H1 (cell line): Measurements from ENCODE around the gene RCE1. TPM values are rescaled to one million over a fixed set of nuclear protein-coding genes. Genes with fewer than 3 reads are reported as not detected.
A peak's percentile ranks its signal among the peaks of the same experiment; 100 is the strongest.

Source experiments
- CTCF ChIA-PET: fragments of 300-600 bp; sonication (Branson Sonifier 250); formaldehyde crosslinking; loops from one replicate; lab custom pipeline; 2021; ENCODE audit not compliant: partially characterized antibody; lab: Charles Lee
- POLR2A ChIA-PET: fragments of 300-600 bp; sonication (Branson Sonifier 250); formaldehyde crosslinking; loops from one replicate; lab custom pipeline; 2021; ENCODE audit warnings: inconsistent platforms; ENCODE audit not compliant: partially characterized antibody; lab: Charles Lee
- DNase-seq, 2 experiments: peaks; one replicate each; pipeline versions ENCODE4 v3.0.0 to v3.0.0-alpha.2; 2010 to 2022; ENCODE audit warnings: low spot score in 2 of 2, low read depth in 1 of 2, mixed read lengths in 1 of 2
- FAIRE-seq: peaks from 2 replicates; lab custom pipeline; 2011; peaks lifted over from hg19 to GRCh38; lab: Jason Lieb, UNC
- H2AFZ ChIP-seq: 2 replicates; pipeline ENCODE4 v1.8.1; 2012; ENCODE audit warnings: low read length, inconsistent platforms
- H2AK5ac ChIP-seq: 2 replicates; pipeline ENCODE4 v1.6.1; 2013; ENCODE audit warnings: low read depth, low read length
- H2BK120ac ChIP-seq: replicated peaks from 2 replicates; pipeline ENCODE3; 2013; ENCODE audit warnings: low read depth, low read length, inconsistent platforms
- H2BK12ac ChIP-seq: 2 replicates; pipeline ENCODE4 v1.6.1; 2013; ENCODE audit warnings: low read depth, low read length
- H2BK15ac ChIP-seq: 2 replicates; pipeline ENCODE4 v1.6.1; 2013; ENCODE audit warnings: low read length
- H2BK20ac ChIP-seq: 2 replicates; pipeline ENCODE4 v1.6.1; 2013; ENCODE audit warnings: low read length
- H2BK5ac ChIP-seq: 2 replicates; pipeline ENCODE4 v1.6.1; 2013; ENCODE audit warnings: low read depth, low read length
- H3K14ac ChIP-seq: 2 replicates; pipeline ENCODE4 v1.6.1; 2013; ENCODE audit warnings: inconsistent platforms; ENCODE audit not compliant: insufficient read length
- H3K18ac ChIP-seq: 2 replicates; pipeline ENCODE4 v1.6.1; 2013; ENCODE audit warnings: low read length; ENCODE audit errors: extremely low read depth
- H3K23ac ChIP-seq: 2 replicates; pipeline ENCODE4 v1.6.1; 2013; ENCODE audit warnings: inconsistent platforms; ENCODE audit not compliant: insufficient read length
- H3K23me2 ChIP-seq: 2 replicates; pipeline ENCODE4 v1.6.1; 2013; ENCODE audit warnings: low read depth, low read length
- H3K27ac ChIP-seq: 2 replicates; pipeline ENCODE4 v1.6.1; 2011; ENCODE audit warnings: low read depth, low read length, inconsistent platforms
- H3K27me3 ChIP-seq, 4 experiments: replicated peaks in 1 of 4; 1 replicate in 1 of 4; 2 replicates in 3 of 4; pipeline versions ENCODE4 v1.6.1 to v1.8.1; 2011 to 2013; ENCODE audit warnings: low read length in 3 of 4, mild to moderate bottlenecking in 3 of 4, inconsistent platforms in 2 of 4, mixed read lengths in 2 of 4, moderate library complexity in 1 of 4; ENCODE audit not compliant: control insufficient read depth in 3 of 4, insufficient read depth in 3 of 4; ENCODE audit errors: extremely low read depth in 1 of 4
- H3K36me3 ChIP-seq, 4 experiments: 2 replicates each; pipeline versions ENCODE4 v1.6.1 to v1.8.1; 2011 to 2013; ENCODE audit warnings: mild to moderate bottlenecking in 4 of 4, low read length in 3 of 4, moderate library complexity in 2 of 4, control low read depth in 1 of 4, inconsistent platforms in 1 of 4; ENCODE audit not compliant: insufficient read depth in 4 of 4, control insufficient read depth in 2 of 4
- H3K4ac ChIP-seq: replicated peaks from 2 replicates; pipeline ENCODE3; 2013; ENCODE audit warnings: low read length, low read depth, mixed read lengths, inconsistent platforms; ENCODE audit not compliant: insufficient read length
- H3K4me1 ChIP-seq, 4 experiments: replicated peaks in 1 of 4; 1 replicate in 1 of 4; 2 replicates in 3 of 4; pipeline versions ENCODE4 v1.6.1 to v1.8.1; 2011 to 2013; ENCODE audit warnings: low read length in 3 of 4, inconsistent platforms in 2 of 4, mixed read lengths in 1 of 4; ENCODE audit not compliant: insufficient read depth in 4 of 4, control insufficient read depth in 3 of 4
- H3K4me2 ChIP-seq, 2 experiments: 2 replicates each; pipeline versions ENCODE4 v1.6.1 to v1.8.1; 2011 to 2013; ENCODE audit warnings: low read depth in 2 of 2, low read length in 2 of 2, control low read depth in 1 of 2, inconsistent platforms in 1 of 2, mild to moderate bottlenecking in 1 of 2; ENCODE audit not compliant: insufficient read depth in 1 of 2
- H3K4me3 ChIP-seq, 4 experiments: fragments of 200-600, 300-600 bp in 1 of 4; sonication (generic), shearing (Covaris generic), sonication (Bioruptor Twin) in 1 of 4; 2 replicates each; pipeline versions ENCODE4 v1.5.1 to v1.8.1; 2011 to 2016; ENCODE audit warnings: low read length in 4 of 4, low read depth in 3 of 4, control low read depth in 2 of 4, inconsistent platforms in 2 of 4, mild to moderate bottlenecking in 2 of 4, mixed read lengths in 1 of 4, moderate library complexity in 1 of 4; ENCODE audit not compliant: insufficient read depth in 2 of 4; ENCODE audit errors: extremely low read depth in 1 of 4
- H3K56ac ChIP-seq: replicated peaks from 2 replicates; pipeline ENCODE3; 2013; ENCODE audit warnings: low read depth, mild to moderate bottlenecking, mixed read lengths, low read length, inconsistent platforms; ENCODE audit not compliant: insufficient read length
- H3K79me1 ChIP-seq: 2 replicates; pipeline ENCODE4 v1.6.1; 2013; ENCODE audit warnings: low read depth, low read length, control low read depth
- H3K79me2 ChIP-seq, 2 experiments: 2 replicates each; pipeline versions ENCODE4 v1.6.1 to v1.8.1; 2012 to 2013; ENCODE audit warnings: low read length in 2 of 2, mild to moderate bottlenecking in 2 of 2, inconsistent platforms in 1 of 2; ENCODE audit not compliant: insufficient read depth in 2 of 2, control insufficient read depth in 1 of 2
- H3K9ac ChIP-seq, 4 experiments: replicated peaks in 1 of 4; 1 replicate in 1 of 4; 2 replicates in 3 of 4; pipeline versions ENCODE4 v1.6.1 to v1.8.1; 2011 to 2013; ENCODE audit warnings: low read depth in 3 of 4, low read length in 3 of 4, control low read depth in 2 of 4, mild to moderate bottlenecking in 2 of 4, moderate library complexity in 2 of 4, inconsistent platforms in 1 of 4; ENCODE audit errors: extremely low read depth in 1 of 4
- H3K9me3 ChIP-seq, 2 experiments: 2 replicates each; pipeline versions ENCODE4 v1.6.1 to v1.8.1; 2012 to 2013; ENCODE audit warnings: mild to moderate bottlenecking in 2 of 2, moderate library complexity in 2 of 2, control low read depth in 1 of 2, inconsistent platforms in 1 of 2, low read depth in 1 of 2, low read length in 1 of 2, mixed read lengths in 1 of 2; ENCODE audit not compliant: insufficient read depth in 2 of 2
- H4K20me1 ChIP-seq, 2 experiments: replicated peaks in 1 of 2; 2 replicates each; pipeline versions ENCODE3 to v1.8.1; 2011 to 2013; ENCODE audit warnings: inconsistent platforms in 2 of 2, low read length in 2 of 2, mild to moderate bottlenecking in 1 of 2; ENCODE audit not compliant: insufficient read depth in 2 of 2, control insufficient read depth in 1 of 2
- H4K5ac ChIP-seq: 2 replicates; pipeline ENCODE4 v1.6.1; 2013; ENCODE audit warnings: low read length, low read depth, mixed read lengths, inconsistent platforms; ENCODE audit not compliant: insufficient read length
- H4K8ac ChIP-seq: 2 replicates; pipeline ENCODE4 v1.8.0; 2013; ENCODE audit warnings: mild to moderate bottlenecking, moderate library complexity, low read length, inconsistent platforms; ENCODE audit not compliant: insufficient read depth; ENCODE audit errors: extremely low read depth
- H4K91ac ChIP-seq: replicated peaks from 2 replicates; pipeline ENCODE3; 2013; ENCODE audit warnings: low read length, mixed read lengths, inconsistent platforms; ENCODE audit not compliant: insufficient read length
- CREB1 ChIP-seq: IDR thresholded peaks from 2 replicates; pipeline ENCODE4 v1.6.1; 2012; ENCODE audit warnings: inconsistent platforms
- EP300 ChIP-seq, 2 experiments: IDR thresholded peaks; 1 replicate in 1 of 2; 2 replicates in 1 of 2; pipeline ENCODE4 v1.6.1; 2011 to 2012; ENCODE audit warnings: low read depth in 2 of 2, low read length in 2 of 2, mild to moderate bottlenecking in 2 of 2, borderline replicate concordance in 1 of 2, inconsistent platforms in 1 of 2, moderate library complexity in 1 of 2
- GTF2F1 ChIP-seq: IDR thresholded peaks from 2 replicates; pipeline ENCODE4 v1.6.1; 2012; ENCODE audit warnings: low read depth, low read length, improper control_type of control experiment, borderline replicate concordance
- RBBP5 ChIP-seq: IDR thresholded peaks from 2 replicates; pipeline ENCODE4 v1.7.1; 2012; ENCODE audit warnings: low read depth, mild to moderate bottlenecking, inconsistent platforms, low read length, moderate library complexity, borderline replicate concordance
- SP4 ChIP-seq: IDR thresholded peaks from 2 replicates; pipeline ENCODE4 v1.6.1; 2012; ENCODE audit warnings: low read length, inconsistent platforms
- SUZ12 ChIP-seq: fragments of 200-600 bp; sonication (generic); IDR thresholded peaks from 2 replicates; pipeline ENCODE4 v1.6.1; 2012; ENCODE audit warnings: mild to moderate bottlenecking, inconsistent platforms, low read length, moderate library complexity, mixed read lengths
- ZNF274 ChIP-seq: IDR thresholded peaks from 2 replicates; pipeline ENCODE4 v1.7.0; 2012; ENCODE audit warnings: low read length, borderline replicate concordance; ENCODE audit errors: extremely low read depth
- WGBS, 2 experiments: shearing (Covaris generic) in 1 of 2; methylation state at CpG; one replicate each; pipeline versions ENCODE4 v1.1.6 to v1.1.7; 2013 to 2015; ENCODE audit warnings: low lambda C conversion rate in 2 of 2, mixed read lengths in 2 of 2, inconsistent platforms in 1 of 2, low coverage in 1 of 2, missing lambda C conversion rate in 1 of 2; ENCODE audit not compliant: insufficient replicate concordance in 2 of 2, insufficient coverage in 1 of 2, insufficient read length in 1 of 2; ENCODE audit errors: extremely low coverage in 1 of 2, missing lambda C conversion rate in 1 of 2; 5-methylcytosine and 5-hydroxymethylcytosine counted together
- polyA plus RNA-seq, 7 experiments: library from polyadenylated mRNA; depleted of rRNA in 3 of 7; stranded (reverse) in 5 of 7; unstranded in 2 of 7; fragments of >200 nt in 5 of 7; fragments of 200-250 nt in 2 of 7; gene quantifications; 1 replicate in 5 of 7; 2 replicates in 1 of 7; 4 replicates in 1 of 7; pipeline versions ENCODE4 v1.2.1 to v1.2.3, GENCODE V29; 2011 to 2013; ENCODE audit warnings: missing spikeins in 2 of 7, mixed read lengths in 2 of 7
- total RNA-seq: library from RNA; stranded (reverse); fragmentation: NEBNext Ultra II Directional; extraction: Animal tissue kit (Norgen Biotek cat#: 25700); gene quantifications from 2 replicates; pipeline ENCODE4 v1.2.1, GENCODE V29; 2021

The RCE1 gene
- total and polyA plus RNA-seq, 2 of the 8 experiments (the other 6 are each of a cell fraction or from before 2014, with no cell fraction given): 35.8 to 84.8 TPM

DNA sequence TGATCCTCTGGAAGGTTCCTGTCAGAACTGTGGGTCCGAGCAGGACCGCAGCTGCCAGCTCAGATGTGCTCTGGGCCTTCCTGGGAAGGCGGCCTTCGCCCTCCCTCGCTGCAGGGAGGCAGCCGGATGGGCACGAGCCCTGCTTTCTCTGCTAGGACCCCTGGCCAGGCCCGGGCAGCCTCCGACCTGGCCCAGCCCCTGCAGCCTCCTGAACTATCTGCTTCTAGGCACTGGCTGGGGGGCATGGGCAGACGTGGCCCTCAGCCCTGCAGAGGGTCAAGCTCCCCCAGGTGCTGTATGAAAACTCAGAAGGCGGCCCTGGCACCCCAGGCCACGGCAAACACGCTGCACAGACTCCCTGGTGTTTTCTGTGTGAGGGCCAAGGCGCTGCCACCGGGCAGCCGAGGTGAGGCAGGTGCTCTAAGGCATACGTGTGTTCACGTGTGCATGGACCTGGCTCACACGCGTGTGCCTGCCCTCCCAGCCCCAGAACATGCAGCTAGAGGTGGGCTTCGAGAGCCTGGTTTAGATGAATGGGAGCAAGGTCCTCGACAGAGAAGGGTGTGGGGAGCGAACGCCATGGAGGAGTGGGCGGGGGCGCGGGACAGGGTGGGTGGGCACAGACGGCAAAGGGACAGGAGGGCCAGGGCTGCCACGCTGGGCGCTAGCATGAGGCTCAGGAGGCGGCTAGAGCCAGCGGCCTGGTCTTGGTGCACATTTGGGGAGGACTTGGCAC, 18.0 kb downstream of the RCE1 start:
- Histone ChIP-seq H3K56ac (no peak overlapping the region), H3K23ac (no peak overlapping the region), H4K8ac (peak overlapping the region; percentile 41; the same call in 1 of the 2 replicates), H4K5ac (no peak overlapping the region), H2AK5ac (no peak overlapping the region), H2BK12ac (no peak overlapping the region; the same call in 1 of the 2 replicates), H2AFZ (no peak overlapping the region), H3K79me1 (no peaks in the 10 kb centered on the region), H3K4me3 (no peak overlapping the region), H3K23me2 (peaks cover 2% of the 10 kb centered on the region; the same call in 1 of the 2 replicates), H3K14ac (no peak overlapping the region), H3K9me3 (no peaks in the 10 kb centered on the region), H3K27ac (no peak overlapping the region), H2BK5ac (no peak overlapping the region; the same call in 1 of the 2 replicates), H3K18ac (no peak overlapping the region), H3K4ac (no peak overlapping the region), H3K27me3 (no peaks in the 10 kb centered on the region), H3K79me2 (no peaks in the 10 kb centered on the region), H2BK20ac (no peak overlapping the region), H3K4me1 (peaks cover 0 to 8% (median 4%) of the 10 kb centered on the region in 4 experiments; a peak in 4 of 7 replicates), H2BK120ac (no peak overlapping the region), H2BK15ac (no peak overlapping the region), H4K20me1 (peaks cover 2 to 6% of the 10 kb centered on the region in 2 experiments), H3K9ac (no peak overlapping the region), H3K4me2 (no peak overlapping the region), H4K91ac (no peak overlapping the region), H3K36me3 (peaks cover 0 to 18% (median 1%) of the 10 kb centered on the region in 4 experiments; a peak in 4 of 8 replicates)
- TF ChIP-seq RBBP5: no peak
- no peak for TF ChIP-seq SUZ12
- no peak for TF ChIP-seq SP4
- no peak for TF ChIP-seq ZNF274
- TF ChIP-seq CREB1: no peak
- no peak for TF ChIP-seq EP300 (IDR thresholded peaks at IDR 0.05; ENCODE audit: borderline replicate concordance in 1 of 2, low read depth in 2 of 2, low read length in 2 of 2)
- no peak for TF ChIP-seq GTF2F1
- 91% methylated on average over 28 of the region's 32 CpGs; no CpG with 5 or more reads in 1 of the 2 experiments for WGBS, 2 experiments
- POLR2A ChIA-PET: interaction anchor here (1.0 to 1.8 kb wide), 3 partner anchors 11 to 20 kb away, joined by 4 to 5 read pairs (median 4); partner anchors contain the start of gene RCE1
- CTCF ChIA-PET: interaction anchor here (1.2 to 13.8 kb wide), 5 partner anchors 7 to 159 kb away, joined by 3 to 199 read pairs (median 20); partner anchors contain the start of gene C11orf86
- DNase-seq (no peak), FAIRE-seq (no peak)
